Fibroblast of the aortic adventitia (primary cell): ENCODE measurements around the gene RARRES1. TPM values are rescaled to one million over a fixed set of nuclear protein-coding genes. Genes with fewer than 3 reads are reported as not detected.

Experiments
- DNase-seq: peaks from one replicate; pipeline ENCODE4 v3.0.0-alpha.2; 2010; ENCODE audit warnings: low read depth
- H3K4me3 ChIP-seq: 2 replicates; pipeline ENCODE4 v1.5.1; 2011; ENCODE audit warnings: low read depth, mild to moderate bottlenecking, control low read depth, low read length, moderate library complexity
- total RNA-seq: library from RNA; depleted of rRNA; stranded (reverse); fragments of >200 nt; gene quantifications from 2 replicates; pipeline ENCODE4 v1.2.3, GENCODE V29; 2012; ENCODE audit warnings: low replicate concordance
- TF ChIP-seq, protein P1 (sequence below): IDR thresholded peaks from 2 replicates; pipeline ENCODE4 v1.5.1; 2011; ENCODE audit warnings: mild to moderate bottlenecking, low read length, control low read depth, inconsistent platforms; ENCODE audit not compliant: insufficient read depth

RARRES1 gene
- total RNA-seq, 1 donor: 47.8 TPM

DNA sequence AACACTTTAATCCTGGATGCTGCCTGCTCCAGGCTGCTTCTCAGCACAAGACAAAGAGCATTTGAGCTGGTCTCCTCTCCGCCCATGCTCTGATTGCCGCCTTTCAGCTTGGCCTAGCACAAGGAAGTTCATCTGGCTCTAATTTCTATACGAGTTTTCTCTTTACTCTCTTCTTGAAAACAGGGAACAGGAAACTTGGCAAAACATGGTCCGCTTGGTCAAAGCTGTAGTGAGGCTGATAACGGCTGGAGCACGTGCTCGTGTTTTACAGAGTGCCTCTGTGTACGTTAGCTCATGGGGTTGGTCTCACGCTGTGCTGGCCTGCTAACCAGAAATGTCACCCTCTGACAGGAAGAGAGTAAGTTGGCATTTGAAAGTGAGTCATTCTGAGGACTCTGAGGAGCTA lies 19.2 kb downstream of the RARRES1 start:
- TF ChIP-seq, protein P1, sequence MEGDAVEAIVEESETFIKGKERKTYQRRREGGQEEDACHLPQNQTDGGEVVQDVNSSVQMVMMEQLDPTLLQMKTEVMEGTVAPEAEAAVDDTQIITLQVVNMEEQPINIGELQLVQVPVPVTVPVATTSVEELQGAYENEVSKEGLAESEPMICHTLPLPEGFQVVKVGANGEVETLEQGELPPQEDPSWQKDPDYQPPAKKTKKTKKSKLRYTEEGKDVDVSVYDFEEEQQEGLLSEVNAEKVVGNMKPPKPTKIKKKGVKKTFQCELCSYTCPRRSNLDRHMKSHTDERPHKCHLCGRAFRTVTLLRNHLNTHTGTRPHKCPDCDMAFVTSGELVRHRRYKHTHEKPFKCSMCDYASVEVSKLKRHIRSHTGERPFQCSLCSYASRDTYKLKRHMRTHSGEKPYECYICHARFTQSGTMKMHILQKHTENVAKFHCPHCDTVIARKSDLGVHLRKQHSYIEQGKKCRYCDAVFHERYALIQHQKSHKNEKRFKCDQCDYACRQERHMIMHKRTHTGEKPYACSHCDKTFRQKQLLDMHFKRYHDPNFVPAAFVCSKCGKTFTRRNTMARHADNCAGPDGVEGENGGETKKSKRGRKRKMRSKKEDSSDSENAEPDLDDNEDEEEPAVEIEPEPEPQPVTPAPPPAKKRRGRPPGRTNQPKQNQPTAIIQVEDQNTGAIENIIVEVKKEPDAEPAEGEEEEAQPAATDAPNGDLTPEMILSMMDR: no peak
- H3K4me3 ChIP-seq: no peak overlapping the region
- peak; percentile 60 for DNase-seq

- DNase-seq: no peak
- no peak overlapping the region for H3K4me3 ChIP-seq
- TF ChIP-seq, protein P1: no peak
Observed at GRCh38 chr3:158712443-158712842, 19.8 kb downstream of the RARRES1 start.

DNA sequence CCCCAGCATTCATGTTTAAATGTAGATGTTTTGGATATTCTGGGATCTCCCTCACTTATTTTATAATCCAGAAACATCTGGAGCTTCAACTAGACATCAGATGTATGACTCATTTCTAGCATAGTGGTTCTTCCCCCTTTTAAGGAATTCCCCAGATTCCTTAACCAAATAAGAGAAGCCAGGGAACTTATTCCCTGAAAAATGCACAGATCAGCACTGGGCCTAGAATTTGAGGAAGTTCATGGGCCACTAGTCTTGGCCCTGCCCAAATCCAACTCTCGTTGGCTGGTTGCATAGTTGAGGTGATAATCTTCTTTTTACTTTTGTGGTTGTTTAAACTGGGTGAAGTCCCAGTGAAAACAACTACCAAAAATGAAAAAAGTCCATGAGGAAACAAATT lies 20.4 kb downstream of the RARRES1 start:
- H3K4me3 ChIP-seq: no peak overlapping the region
- DNase-seq: peak; percentile 97
- TF ChIP-seq, protein P1: no peak

- H3K4me3 ChIP-seq: no peak overlapping the region
- TF ChIP-seq, protein P1: no peak
- DNase-seq: no peak
Observed at GRCh38 chr3:158710601-158711000, 21.7 kb downstream of the RARRES1 start.

GRCh38 chr3:158709666-158710083 lies 22.6 kb downstream of the RARRES1 start:
- H3K4me3 ChIP-seq: no peak overlapping the region
- peak; percentile 99 for DNase-seq
- TF ChIP-seq, protein P1: no peak

GRCh38 chr3:158703566-158703965 lies 28.7 kb downstream of the RARRES1 start:
- H3K4me3 ChIP-seq: no peak overlapping the region
- DNase-seq: peak; percentile 65
- TF ChIP-seq, protein P1: no peak

DNA sequence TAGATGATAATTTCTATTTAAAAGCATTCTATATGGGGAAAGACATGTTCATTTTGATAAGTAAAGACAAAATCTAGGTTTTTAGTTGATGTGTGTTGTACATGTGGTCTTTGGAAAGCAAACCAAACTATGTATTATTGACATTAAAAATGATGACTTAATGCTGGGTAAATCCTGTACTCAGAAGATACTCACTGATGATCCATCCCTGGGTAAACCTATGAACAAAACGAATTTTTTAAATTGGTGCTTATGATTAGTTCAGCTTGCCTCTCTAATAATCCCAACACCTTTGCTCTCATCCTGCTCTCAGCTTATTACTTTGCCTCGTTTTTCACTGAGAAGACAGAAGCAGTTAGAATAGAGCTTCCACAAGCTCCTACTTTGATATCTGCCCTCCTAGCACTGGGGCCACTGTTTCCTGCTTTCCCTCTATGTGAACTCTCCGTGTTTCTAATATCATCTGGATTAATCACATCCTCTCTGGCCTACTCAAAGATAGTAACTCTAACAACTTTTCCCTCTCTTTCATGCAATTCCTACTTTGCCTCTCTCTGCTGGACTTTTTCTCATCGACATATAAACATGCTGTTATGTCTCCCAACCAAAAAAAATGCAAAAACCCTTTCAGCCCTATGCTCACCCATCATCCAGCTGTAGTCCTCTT lies 29.3 kb downstream of the RARRES1 start:
- H3K4me3 ChIP-seq: no peak overlapping the region
- DNase-seq: peak; percentile 84
- TF ChIP-seq, protein P1: no peak
